Medulla oblongata (tissue), 1 donor: ENCODE data around the gene SCN1A.
"Not testable (repeated sequence)": the region's sequence is repeated elsewhere in the genome, so short reads cannot be mapped to it uniquely, and the experiment has no call there.

Experiments used
- DNase-seq: peaks from one replicate; pipeline ENCODE4 v3.0.0-alpha.2; 2015; ENCODE audit errors: extremely low spot score

The SCN1A gene

DNA sequence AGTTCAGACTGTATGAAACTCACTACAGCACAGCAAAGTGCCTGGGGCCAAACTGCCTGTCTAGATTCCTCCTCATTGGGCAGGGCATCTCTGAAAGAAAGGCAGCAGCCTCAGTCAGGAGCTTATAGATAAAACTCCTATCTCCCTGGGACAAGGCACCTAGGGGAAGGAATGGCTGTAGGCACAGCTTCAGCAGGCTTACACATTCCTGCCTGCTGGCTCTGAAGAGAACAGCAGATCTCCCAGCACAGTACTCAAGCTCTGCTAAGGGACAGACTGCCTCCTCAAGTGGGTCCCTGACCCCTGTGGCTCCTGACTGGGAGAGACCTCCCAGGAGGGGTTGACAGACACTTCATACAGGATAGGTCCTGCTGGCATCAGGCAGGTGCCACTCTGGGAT, 155.7 kb downstream of the SCN1A start:
- DNase-seq, result not testable (repeated sequence)

DNA sequence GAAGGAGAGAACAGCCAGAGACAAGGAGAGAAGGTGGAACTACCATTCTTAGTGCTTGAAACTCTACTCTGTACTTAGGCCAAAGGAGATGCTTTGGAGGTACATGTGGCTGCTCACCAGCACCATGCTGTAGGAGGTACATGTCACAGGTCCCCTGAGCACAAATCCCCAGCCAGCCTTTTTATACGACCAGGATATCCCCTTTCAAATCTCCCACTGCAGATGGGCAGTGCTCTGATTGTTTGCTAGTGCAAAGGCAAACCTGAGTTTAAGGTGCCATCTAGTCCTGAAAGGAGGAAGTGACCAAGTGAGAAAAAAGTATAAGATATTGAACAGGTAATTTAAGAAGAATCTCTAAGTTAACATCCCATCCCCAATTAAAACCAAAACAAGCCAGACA, 157.2 kb downstream of the SCN1A start:
- DNase-seq, result no peak

DNA sequence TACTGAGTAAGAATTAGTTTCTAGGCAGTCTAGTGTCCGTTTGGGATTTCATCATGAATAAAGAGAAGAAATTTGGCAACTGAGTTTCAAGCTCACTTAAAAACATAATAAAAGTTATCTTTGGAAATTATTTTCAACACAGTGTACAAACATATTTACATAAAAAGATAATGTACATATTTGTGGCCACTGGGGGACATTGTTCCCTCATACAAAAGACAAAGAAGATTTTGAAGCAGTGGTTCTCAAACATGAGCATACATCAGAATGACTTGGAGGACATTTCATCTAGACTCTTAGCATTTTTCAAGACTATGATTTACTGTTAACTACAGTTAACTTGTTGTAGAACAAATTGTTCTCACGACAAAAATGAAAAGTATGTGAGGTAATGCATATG, 158.6 kb downstream of the SCN1A start:
- DNase-seq, result no peak

DNA sequence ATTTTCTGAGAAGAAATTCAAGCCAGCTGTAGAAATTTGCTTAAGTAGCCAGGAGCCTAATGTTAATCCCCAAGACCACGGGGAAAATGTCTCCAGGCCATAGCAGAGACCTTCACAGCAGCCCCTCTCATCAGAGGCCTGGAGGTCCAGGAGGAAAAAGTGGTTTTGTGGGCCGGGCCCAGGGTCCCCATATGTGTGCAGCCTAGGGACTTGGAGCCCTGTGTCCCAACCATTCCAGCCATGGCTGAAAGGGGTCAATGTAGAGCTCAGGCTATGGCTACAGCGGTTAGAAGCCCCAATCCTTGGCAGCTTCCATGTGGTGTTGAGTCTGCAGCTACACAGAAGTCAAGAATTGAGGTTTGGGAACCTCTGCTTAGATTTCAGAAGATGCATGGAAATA, 160.1 kb downstream of the SCN1A start:
- no peak for DNase-seq

DNA sequence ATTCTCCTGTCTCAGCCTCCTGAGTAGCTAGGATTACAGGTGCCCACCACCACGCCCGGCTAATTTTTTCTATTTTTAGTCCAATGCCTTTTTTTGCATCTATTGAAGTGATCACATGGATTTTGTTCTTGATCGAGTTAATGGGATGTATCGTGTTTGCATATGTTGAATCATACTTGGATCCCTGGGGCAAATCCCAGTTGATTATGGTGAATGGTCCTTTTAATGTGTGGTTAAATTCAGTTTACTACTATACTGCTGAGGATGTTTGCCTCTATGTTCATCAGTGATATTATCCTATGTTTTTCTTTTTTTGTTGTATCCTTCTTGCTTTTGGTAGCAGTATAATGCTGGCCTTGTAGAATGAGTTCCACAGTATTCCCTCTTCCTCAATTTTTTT, 166.0 kb downstream of the SCN1A start:
- DNase-seq, result no peak

DNA sequence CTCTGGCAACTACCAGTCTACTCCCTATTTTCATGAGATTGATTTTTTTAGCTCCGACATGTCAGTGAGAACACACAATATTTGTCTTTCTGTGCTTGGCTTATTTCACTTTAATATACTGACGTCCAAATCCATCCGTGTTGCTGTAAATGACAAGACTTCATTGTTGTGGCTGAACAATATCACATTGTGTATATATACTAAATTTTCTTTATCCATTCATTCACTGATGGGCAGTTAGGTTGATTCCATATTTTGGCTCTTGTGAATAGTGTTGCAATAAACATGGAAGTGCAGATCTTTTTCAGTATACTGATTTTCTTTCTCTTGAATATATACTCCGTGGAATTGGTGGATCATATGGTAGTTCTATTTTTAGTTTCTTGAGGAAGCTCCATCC, 168.4 kb downstream of the SCN1A start:
- DNase-seq, result no peak

DNA sequence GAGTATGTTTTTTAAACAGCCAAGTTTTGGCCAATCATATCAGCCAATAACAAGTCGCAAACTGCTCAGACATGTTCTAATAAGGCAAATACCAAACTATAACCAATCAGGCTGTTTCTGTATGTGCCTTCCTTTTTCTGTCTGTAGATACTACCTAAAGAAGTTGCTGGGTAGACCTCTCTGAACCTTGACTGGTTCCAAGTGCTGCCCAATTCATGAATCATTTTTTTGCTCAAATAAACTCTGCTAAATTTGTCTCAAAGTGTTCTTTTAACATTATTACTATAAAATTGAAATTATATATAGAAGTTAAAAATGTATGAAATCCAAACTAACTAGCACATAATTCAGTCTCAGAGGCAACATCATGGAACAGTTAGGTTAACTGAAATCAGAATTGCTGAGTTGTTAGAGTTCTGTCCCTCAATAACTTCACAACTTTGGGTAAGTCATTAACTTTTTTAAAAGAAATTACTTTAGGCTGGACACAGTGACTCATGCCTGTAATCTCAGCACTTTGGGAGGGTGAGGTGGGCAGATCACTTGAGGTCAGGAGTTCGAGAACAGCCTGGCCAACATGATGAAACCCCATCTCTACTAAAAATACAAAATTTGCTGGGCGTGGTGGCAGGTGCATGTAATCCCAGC, 169.4 kb downstream of the SCN1A start:
- no peak for DNase-seq

DNA sequence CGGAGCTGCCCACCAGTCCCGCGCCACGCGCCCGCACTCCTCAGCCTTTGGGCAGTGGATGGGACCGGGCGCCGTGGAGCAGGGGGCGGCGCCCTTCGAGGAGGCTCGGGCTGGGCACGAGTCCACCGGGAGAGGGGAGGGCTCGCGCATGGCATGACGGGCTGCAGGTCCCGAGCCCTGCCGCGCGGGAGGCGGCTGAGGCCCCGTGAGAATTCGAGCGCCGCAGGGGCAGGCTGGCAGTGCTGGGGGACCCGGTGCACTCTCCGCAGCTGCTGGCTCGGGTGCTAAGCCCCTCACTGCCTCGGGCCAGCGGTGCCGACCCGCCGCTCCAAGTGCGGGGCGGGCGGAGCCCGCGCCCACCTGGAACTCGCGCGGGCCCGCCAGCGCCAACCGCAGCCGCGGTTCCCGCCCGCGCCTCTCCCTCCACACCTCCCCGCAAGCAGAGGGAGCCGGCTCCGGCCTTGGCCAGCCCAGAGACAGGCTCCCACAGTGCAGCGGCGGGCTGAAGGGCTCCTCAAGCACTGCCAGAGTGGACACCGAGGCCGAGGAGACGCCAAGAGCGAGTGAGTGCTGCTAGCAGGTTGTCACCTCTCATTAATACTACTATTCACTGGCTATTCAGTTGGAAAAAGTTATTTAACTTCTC, 170.7 kb downstream of the SCN1A start:
- DNase-seq, result no peak

DNA sequence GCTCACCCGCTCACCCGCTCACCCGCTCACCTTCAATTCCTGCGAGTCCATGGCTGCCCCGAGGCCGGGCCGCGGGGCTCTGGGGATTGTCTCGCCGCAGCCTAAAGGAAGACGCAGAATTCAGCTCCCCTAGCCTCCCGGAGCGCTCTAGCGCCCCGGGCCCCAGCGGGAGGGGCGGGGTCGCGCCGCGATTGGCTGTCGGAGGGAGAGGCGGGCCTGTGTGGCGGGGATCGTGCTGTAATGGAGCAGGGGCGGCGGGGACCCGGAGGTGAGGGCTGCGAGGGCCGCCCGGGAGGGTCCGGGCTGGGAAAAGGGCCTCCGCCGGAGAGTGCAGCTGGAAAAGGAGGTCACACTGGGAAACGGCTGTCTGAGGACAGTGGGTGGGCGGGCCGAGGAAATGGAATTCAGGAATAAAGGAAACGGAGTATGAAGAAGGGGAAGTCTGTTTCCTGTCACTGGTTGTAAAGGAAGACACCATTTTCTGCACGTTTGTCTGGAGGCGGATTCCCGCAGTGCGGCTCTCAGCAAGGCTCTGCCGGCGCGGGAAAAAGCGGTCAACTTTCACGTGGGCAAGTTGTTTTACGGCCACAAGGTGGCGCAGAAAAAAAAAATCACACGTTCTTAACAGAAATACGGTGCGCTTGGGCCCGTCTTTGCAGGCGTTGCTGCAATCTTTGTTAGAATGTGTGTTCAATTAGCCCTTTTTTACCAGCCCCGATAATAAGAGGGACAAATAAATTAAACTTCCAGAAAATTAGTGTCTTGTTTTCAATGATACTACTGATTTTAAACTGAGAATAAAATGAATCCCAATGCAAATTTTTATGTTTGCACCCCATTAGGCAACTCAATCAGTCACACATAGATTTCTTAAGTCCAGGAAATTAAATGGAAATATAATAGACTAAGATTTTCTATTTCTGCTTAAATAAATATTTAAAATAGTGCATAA, 173.9 kb downstream of the SCN1A start, which contains the start of gene TTC21B:
Gene TTC21B (minus strand): TSS at position 122 of the 952 bp plus-strand sequence. CDS start 71 bp downstream, at position 51.
- DNase-seq, result peak; percentile 96

DNA sequence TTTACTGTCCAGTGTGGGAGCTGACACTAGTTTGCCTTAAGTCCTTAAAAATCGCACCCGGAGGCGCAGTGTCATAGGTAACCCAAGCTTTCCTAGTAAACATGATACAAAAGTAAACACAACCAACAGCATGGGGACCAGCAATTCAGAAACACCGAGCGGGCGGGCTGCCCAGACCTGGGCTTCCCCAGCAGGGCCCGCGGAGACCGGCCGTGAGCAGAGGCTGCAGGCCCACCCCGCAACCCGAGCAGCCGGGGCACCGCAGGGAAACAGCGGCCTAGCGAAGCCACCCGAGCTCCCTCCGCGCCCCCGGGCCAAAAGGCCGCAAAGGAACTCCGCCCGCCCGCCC, 174.5 kb downstream of the SCN1A start:
- DNase-seq, result no peak

DNA sequence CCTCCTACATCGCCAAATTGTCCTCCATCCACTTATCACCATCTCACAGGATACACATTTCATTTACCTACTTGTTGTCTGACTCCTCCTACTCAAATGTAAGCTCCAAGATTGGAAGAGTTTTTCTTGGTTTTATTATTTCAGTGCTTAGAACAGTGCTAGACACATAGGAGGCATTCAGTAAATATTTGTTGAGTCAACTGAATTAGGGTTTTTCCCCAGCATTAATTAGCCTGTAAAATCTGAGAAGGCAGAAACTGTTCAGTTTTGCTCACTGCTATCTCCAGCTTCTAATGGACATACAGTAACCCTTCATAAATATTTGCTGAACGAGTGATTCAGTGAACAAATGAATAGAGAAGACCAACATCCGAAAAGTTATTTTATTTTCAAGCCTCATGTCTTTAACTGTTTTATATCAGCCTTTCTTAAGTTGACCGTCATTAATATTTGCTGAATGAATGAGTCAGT, 175.0 kb downstream of the SCN1A start:
- peak; percentile 10 for DNase-seq

DNA sequence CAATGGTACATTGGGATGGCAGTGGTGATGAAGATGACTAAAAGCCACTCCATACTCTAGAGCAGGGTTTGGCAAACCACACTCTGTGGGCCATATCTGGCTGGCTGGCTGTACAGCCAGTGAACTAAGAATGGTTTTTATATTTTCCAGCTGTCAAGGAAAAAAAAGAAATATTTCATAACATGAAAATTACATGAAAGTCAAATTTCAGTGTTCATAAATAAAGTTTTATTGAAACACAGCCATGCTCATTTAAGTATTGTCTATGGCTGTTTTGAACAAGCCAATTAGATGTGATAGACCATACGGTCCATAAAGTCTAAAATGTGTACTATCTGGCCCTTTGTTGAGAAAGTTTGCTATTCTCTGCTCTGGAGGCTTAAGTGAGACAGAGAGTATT, 175.7 kb downstream of the SCN1A start:
- no peak for DNase-seq

DNA sequence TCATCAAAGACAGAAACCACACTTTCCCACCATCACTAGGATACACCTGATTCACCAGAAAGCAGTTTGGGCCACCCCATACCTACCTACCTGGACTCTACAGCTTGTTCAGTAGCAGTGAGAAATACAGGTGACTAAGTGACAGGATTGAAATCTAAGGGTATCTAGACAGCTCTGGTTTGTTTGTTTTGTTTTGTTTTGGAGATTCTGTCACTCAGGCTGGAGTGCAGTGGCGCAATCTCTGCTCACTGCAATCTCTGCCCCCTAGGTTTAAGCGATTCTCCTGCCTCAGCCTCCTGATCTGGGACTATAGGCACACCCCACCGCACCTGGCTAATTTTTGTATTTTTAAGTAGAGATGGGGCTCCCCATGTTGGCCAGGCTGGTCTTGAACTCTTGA, 177.4 kb downstream of the SCN1A start:
- DNase-seq, result no peak

DNA sequence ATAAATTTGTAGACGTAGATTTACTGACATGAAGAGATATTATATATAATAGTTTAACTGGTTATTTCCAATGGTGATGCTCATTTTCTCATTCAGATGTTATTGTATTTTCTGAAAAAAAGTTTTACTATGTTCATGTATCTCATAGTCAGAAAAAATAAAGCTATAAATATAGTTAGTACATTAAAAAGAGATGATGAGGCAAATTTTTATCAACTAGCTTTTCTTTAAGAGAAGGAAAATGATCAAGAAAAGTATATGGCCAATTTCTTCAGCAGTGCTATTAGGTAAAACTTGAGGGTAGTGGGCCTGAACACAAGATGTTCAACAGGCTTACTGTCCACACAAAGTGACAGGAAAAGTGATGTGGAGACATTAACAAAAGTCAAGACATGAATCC, 186.0 kb downstream of the SCN1A start:
- no peak for DNase-seq

DNA sequence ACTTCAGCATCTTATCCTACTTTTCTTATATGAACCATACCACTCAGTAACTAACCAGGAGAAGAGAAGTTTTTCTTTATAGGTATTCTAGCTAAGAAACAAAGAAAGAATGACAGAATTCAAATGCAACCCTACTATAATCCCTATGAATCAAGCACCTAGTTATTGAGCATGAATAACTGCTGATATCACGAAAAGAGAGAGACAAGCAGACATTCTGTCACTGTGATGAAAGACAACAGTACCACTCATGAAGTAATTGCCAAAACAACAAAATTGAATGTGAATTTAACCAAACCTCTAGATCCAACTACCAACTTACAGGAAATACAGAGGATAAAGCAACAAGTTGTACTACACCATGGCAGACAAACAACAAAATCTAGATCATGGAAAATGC, 189.6 kb downstream of the SCN1A start:
- DNase-seq, result no peak
